ENCODE measurements around the gene LRP1B. TPM values are rescaled to one million over a fixed set of nuclear protein-coding genes. Genes with fewer than 3 reads are reported as not detected.

The LRP1B gene
- polyA plus RNA-seq, 1 donor from 2014 or later, result 12.7 TPM

DNA sequence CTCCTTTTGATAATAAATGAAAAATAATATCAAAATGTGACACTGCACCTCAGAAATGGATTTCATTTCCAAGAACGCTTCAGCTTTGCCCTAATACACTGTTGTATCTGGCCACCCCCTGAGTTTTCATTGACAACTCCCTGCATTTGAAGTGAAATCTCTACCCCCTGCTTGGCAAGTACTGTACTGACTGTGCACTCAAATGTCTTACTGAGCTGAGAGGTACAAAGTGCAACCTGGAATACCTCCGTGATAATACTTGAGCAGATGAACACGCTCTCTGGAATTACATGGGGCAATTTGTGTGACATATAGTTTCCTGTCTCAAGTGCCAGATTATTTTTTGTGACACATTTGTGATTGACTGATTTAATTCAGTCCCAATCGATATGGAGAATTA is 231.1 kb downstream of the LRP1B start:
- peak overlapping the region; percentile 38 for H3K27ac ChIP-seq (ENCODE audit: low read length)
- no peaks in the 10 kb centered on the region for H3F3A ChIP-seq (ENCODE audit: insufficient read depth, low read length, poor library complexity, severe bottlenecking)
- no peak overlapping the region for H3K4me3 ChIP-seq (ENCODE audit: low read length)
- H4K20me1 ChIP-seq (ENCODE audit: insufficient read depth), result no peaks in the 10 kb centered on the region
- H3K27me3 ChIP-seq (ENCODE audit: insufficient read depth, low read depth, low read length), result no peaks in the 10 kb centered on the region
- no peak overlapping the region for H3K4me2 ChIP-seq (ENCODE audit: low read length)
- H3K79me2 ChIP-seq (replicated peaks; ENCODE audit: insufficient read depth, low read length), result no peaks in the 10 kb centered on the region
- H2AFZ ChIP-seq (ENCODE audit: low read depth, low read length), result no peak overlapping the region
- H3K9me3 ChIP-seq (ENCODE audit: low read length), result no peaks in the 10 kb centered on the region
- TF ChIP-seq POLR2AphosphoS5 (IDR thresholded peaks at IDR 0.05), result peak; percentile 83
- peak; percentile 28 for TF ChIP-seq RAD21 (conservative IDR thresholded peaks at IDR 0.05)
- peak; percentile 26 for TF ChIP-seq SMC3 (conservative IDR thresholded peaks at IDR 0.05; ENCODE audit: poor library complexity)
- TF ChIP-seq, protein P1, sequence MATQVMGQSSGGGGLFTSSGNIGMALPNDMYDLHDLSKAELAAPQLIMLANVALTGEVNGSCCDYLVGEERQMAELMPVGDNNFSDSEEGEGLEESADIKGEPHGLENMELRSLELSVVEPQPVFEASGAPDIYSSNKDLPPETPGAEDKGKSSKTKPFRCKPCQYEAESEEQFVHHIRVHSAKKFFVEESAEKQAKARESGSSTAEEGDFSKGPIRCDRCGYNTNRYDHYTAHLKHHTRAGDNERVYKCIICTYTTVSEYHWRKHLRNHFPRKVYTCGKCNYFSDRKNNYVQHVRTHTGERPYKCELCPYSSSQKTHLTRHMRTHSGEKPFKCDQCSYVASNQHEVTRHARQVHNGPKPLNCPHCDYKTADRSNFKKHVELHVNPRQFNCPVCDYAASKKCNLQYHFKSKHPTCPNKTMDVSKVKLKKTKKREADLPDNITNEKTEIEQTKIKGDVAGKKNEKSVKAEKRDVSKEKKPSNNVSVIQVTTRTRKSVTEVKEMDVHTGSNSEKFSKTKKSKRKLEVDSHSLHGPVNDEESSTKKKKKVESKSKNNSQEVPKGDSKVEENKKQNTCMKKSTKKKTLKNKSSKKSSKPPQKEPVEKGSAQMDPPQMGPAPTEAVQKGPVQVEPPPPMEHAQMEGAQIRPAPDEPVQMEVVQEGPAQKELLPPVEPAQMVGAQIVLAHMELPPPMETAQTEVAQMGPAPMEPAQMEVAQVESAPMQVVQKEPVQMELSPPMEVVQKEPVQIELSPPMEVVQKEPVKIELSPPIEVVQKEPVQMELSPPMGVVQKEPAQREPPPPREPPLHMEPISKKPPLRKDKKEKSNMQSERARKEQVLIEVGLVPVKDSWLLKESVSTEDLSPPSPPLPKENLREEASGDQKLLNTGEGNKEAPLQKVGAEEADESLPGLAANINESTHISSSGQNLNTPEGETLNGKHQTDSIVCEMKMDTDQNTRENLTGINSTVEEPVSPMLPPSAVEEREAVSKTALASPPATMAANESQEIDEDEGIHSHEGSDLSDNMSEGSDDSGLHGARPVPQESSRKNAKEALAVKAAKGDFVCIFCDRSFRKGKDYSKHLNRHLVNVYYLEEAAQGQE (IDR thresholded peaks at IDR 0.05; ENCODE audit: borderline replicate concordance), result peak; percentile 86
- TF ChIP-seq, protein P2, sequence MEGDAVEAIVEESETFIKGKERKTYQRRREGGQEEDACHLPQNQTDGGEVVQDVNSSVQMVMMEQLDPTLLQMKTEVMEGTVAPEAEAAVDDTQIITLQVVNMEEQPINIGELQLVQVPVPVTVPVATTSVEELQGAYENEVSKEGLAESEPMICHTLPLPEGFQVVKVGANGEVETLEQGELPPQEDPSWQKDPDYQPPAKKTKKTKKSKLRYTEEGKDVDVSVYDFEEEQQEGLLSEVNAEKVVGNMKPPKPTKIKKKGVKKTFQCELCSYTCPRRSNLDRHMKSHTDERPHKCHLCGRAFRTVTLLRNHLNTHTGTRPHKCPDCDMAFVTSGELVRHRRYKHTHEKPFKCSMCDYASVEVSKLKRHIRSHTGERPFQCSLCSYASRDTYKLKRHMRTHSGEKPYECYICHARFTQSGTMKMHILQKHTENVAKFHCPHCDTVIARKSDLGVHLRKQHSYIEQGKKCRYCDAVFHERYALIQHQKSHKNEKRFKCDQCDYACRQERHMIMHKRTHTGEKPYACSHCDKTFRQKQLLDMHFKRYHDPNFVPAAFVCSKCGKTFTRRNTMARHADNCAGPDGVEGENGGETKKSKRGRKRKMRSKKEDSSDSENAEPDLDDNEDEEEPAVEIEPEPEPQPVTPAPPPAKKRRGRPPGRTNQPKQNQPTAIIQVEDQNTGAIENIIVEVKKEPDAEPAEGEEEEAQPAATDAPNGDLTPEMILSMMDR (IDR thresholded peaks at IDR 0.05; ENCODE audit: poor library complexity, severe bottlenecking), result no peak
- no peak for TF ChIP-seq TAF1 (IDR thresholded peaks at IDR 0.05; ENCODE audit: low read depth)
- TF ChIP-seq EP300 (conservative IDR thresholded peaks at IDR 0.05; ENCODE audit: poor library complexity, severe bottlenecking), result peak; percentile 91
- H3K9me2 ChIP-seq (ENCODE audit: insufficient read depth, low read length), result no peaks in the 10 kb centered on the region
- no peak overlapping the region for H3K9ac ChIP-seq (ENCODE audit: low read length)
- no peaks in the 10 kb centered on the region for H3K36me3 ChIP-seq (ENCODE audit: insufficient read depth, low read length)

DNA sequence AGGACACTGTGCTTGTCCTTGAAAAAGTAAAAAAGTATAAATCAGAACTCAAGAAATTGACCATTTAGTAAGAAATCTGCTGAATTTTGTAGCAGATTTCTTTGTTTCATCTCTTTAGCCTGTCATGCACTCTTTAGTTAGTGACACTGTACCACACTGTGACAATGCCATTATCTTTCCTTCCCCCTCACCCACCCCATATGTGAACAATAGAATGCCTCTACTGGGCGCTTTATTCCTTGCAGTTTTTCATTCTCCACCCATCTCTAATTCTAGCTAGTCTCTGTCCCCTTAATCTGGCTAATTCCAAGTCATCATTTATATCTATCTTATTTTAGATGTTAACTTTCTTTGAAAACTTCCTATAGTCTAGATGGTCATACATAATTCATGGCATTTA is 241.0 kb downstream of the LRP1B start:
- Histone ChIP-seq H3K9ac (ENCODE audit: low read length) (no peak overlapping the region), H3K27me3 (ENCODE audit: insufficient read depth, low read depth, low read length) (no peaks in the 10 kb centered on the region), H3F3A (ENCODE audit: insufficient read depth, low read length, poor library complexity, severe bottlenecking) (no peaks in the 10 kb centered on the region), H3K4me3 (ENCODE audit: low read length) (no peak overlapping the region), H3K9me3 (ENCODE audit: low read length) (no peaks in the 10 kb centered on the region), H3K9me2 (ENCODE audit: insufficient read depth, low read length) (no peaks in the 10 kb centered on the region), H3K4me2 (ENCODE audit: low read length) (no peak overlapping the region), H4K20me1 (ENCODE audit: insufficient read depth) (no peaks in the 10 kb centered on the region), H3K79me2 (replicated peaks; ENCODE audit: insufficient read depth, low read length) (no peaks in the 10 kb centered on the region), H3K27ac (ENCODE audit: low read length) (no peak overlapping the region), H2AFZ (ENCODE audit: low read depth, low read length) (no peak overlapping the region), H3K36me3 (ENCODE audit: insufficient read depth, low read length) (no peaks in the 10 kb centered on the region)
- TF ChIP-seq RAD21 (conservative IDR thresholded peaks at IDR 0.05) (peak; percentile 27), EZH2 (IDR thresholded peaks at IDR 0.05; ENCODE audit: borderline replicate concordance, insufficient read depth, low read length, poor library complexity, severe bottlenecking) (no peak), TAF1 (IDR thresholded peaks at IDR 0.05; ENCODE audit: low read depth) (no peak), EP300 (conservative IDR thresholded peaks at IDR 0.05; ENCODE audit: poor library complexity, severe bottlenecking) (peak; percentile 65)
- TF ChIP-seq, protein P2 (IDR thresholded peaks at IDR 0.05; ENCODE audit: poor library complexity, severe bottlenecking), result peak; percentile 45

Data from neural cell (in vitro differentiated cells).